GM18867 (cell line): ENCODE results near the gene C2orf68.
"Not testable (repeated sequence)": the region's sequence is repeated elsewhere in the genome, so short reads cannot be mapped to it uniquely, and the experiment has no call there.

ENCODE experiments used
- ATAC-seq: cut with Tn5 transposase; IDR thresholded peaks from one replicate; pipeline ENCODE4 v1.9.1; 2021; ENCODE audit warnings: mild to moderate bottlenecking, moderate library complexity; ENCODE audit not compliant: unreplicated experiment

C2orf68 gene

GRCh38 chr2:85611705-85612587 lies at the start of gene C2orf68:
C2orf68 (minus strand) TSS chr2:85612066; CDS start chr2:85611984, 82 bp downstream.
- ATAC-seq = peak; percentile 78

- no peak for ATAC-seq
These were observed 49.4 kb upstream of the C2orf68 start for GRCh38 chr2:85661139-85661858.

- ATAC-seq = no peak
These were observed 48.9 kb upstream of the C2orf68 start for GRCh38 chr2:85660725-85661124.

- ATAC-seq = not testable (repeated sequence)
These were observed 48.4 kb upstream of the C2orf68 start for GRCh38 chr2:85660301-85660700.

GRCh38 chr2:85659324-85659981 lies 47.6 kb upstream of the C2orf68 start:
- no peak for ATAC-seq

- ATAC-seq = not testable (repeated sequence)
These were observed 45.5 kb upstream of the C2orf68 start for GRCh38 chr2:85657399-85657798.

- no peak for ATAC-seq
These were observed 44.6 kb upstream of the C2orf68 start for GRCh38 chr2:85656468-85656867.

GRCh38 chr2:85655961-85656417 lies 44.1 kb upstream of the C2orf68 start:
- no peak for ATAC-seq

GRCh38 chr2:85653996-85654395 lies 42.1 kb upstream of the C2orf68 start:
- no peak for ATAC-seq

- ATAC-seq = no peak
These were observed 40.2 kb upstream of the C2orf68 start for GRCh38 chr2:85652056-85652455.

GRCh38 chr2:85651097-85651496 lies 39.2 kb upstream of the C2orf68 start:
- ATAC-seq = no peak

- no peak for ATAC-seq
These were observed 38.6 kb upstream of the C2orf68 start for GRCh38 chr2:85650456-85650855.

- ATAC-seq = no peak
These were observed 37.6 kb upstream of the C2orf68 start for GRCh38 chr2:85649201-85650190.

GRCh38 chr2:85648619-85649018 lies 36.8 kb upstream of the C2orf68 start:
- ATAC-seq = no peak

GRCh38 chr2:85647823-85648526 lies 36.1 kb upstream of the C2orf68 start:
- peak; percentile 71 for ATAC-seq

GRCh38 chr2:85646166-85646565 lies 34.3 kb upstream of the C2orf68 start:
- ATAC-seq = no peak

- ATAC-seq = no peak
These were observed 33.0 kb upstream of the C2orf68 start for GRCh38 chr2:85644909-85645308.

GRCh38 chr2:85642725-85643124 lies 30.9 kb upstream of the C2orf68 start:
- peak; percentile 93 for ATAC-seq

GRCh38 chr2:85635636-85636035 lies 23.8 kb upstream of the C2orf68 start:
- no peak for ATAC-seq

- no peak for ATAC-seq
These were observed 23.1 kb upstream of the C2orf68 start for GRCh38 chr2:85635011-85635410.
